SK-N-MC (cell line): ENCODE data around the gene AUTS2.

Experiments
- DNase-seq: peaks from one replicate; pipeline ENCODE4 v3.0.0-alpha.2; 2011; ENCODE audit warnings: low read depth, low spot score
- H3K27ac ChIP-seq: fragments of 200-600 bp; sonication (generic); 2 replicates; pipeline ENCODE4 v1.5.1; 2016; ENCODE audit warnings: mixed run types
- H3K36me3 ChIP-seq: fragments of 200-600 bp; sonication (generic); 2 replicates; pipeline ENCODE4 v1.6.1; 2017; ENCODE audit warnings: antibody characterized with exemption, low read length, mixed read lengths; ENCODE audit not compliant: insufficient read depth
- H3K4me3 ChIP-seq: fragments of 200-600 bp; sonication (generic); 2 replicates; pipeline ENCODE4 v1.5.1; 2016
- H3K9ac ChIP-seq: fragments of 200-600 bp; sonication (generic); 2 replicates; pipeline ENCODE4 v1.8.0; 2017; ENCODE audit warnings: mixed run types, mixed read lengths; ENCODE audit not compliant: insufficient read length
- H3K9me3 ChIP-seq: fragments of 200-600 bp; sonication (generic); 2 replicates; pipeline ENCODE4 v1.6.1; 2017; ENCODE audit warnings: low read depth, mild to moderate bottlenecking, antibody characterized with exemption, low read length, moderate library complexity, mixed read lengths
- EZH2 ChIP-seq: fragments of 200-600 bp; sonication (generic); IDR thresholded peaks from one replicate; pipeline ENCODE4 v1.6.1; 2017; ENCODE audit warnings: antibody characterized with exemption
- FOXP2 ChIP-seq: optimal IDR thresholded peaks from 2 replicates; pipeline ENCODE3; 2011; ENCODE audit warnings: mild to moderate bottlenecking, moderate library complexity; ENCODE audit not compliant: insufficient read depth; ENCODE audit errors: extremely low read length, control extremely low read depth
- POLR2AphosphoS5 ChIP-seq: IDR thresholded peaks from 2 replicates; pipeline ENCODE4 v1.6.1; 2012; ENCODE audit warnings: mild to moderate bottlenecking, low read depth, low read length, borderline replicate concordance

The AUTS2 gene

GRCh38 chr7:69624435-69625230 is 26.4 kb downstream of the AUTS2 start:
- no peaks in the 10 kb centered on the region for H3K9me3 ChIP-seq
- DNase-seq: no peak

DNA sequence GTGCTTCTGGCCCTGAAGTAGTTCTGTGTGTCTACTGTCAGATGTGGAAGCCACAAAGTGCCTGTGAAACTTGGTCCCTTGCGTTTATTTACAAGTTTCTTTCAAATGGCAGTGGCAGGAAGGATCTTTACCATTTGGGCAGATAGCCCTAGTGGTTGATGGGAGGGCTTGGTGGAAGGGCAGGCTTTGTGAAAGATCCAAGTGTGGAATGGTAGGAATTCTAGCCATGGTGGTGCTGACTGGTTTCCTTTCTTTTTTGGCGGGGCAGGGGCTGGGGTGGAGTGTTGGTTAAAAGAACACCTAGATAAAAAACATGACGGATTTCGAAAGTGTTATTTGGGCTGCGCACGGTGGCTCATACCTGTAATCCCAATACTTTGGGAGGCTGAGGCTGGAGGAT is 27.0 kb downstream of the AUTS2 start:
- Histone ChIP-seq H3K4me3 (no peak overlapping the region), H3K9me3 (no peaks in the 10 kb centered on the region), H3K36me3 (no peaks in the 10 kb centered on the region), H3K9ac (no peak overlapping the region), H3K27ac (no peak overlapping the region)
- TF ChIP-seq EZH2 (no peak), FOXP2 (no peak), POLR2AphosphoS5 (no peak)
- no peak for DNase-seq

More at GRCh38 chr7:69624435-69625230, 26.4 kb downstream of the AUTS2 start:
- H3K27ac ChIP-seq: no peak overlapping the region
- H3K36me3 ChIP-seq: no peaks in the 10 kb centered on the region
- H3K9ac ChIP-seq: no peak overlapping the region
- TF ChIP-seq EZH2 (no peak), POLR2AphosphoS5 (no peak), FOXP2 (no peak)
- no peak overlapping the region for H3K4me3 ChIP-seq

- Histone ChIP-seq H3K4me3 (no peak overlapping the region), H3K9ac (no peak overlapping the region), H3K27ac (no peak overlapping the region), H3K36me3 (no peaks in the 10 kb centered on the region), H3K9me3 (no peaks in the 10 kb centered on the region)
- no peak for DNase-seq
- TF ChIP-seq FOXP2 (no peak), POLR2AphosphoS5 (no peak), EZH2 (no peak)
Observed at GRCh38 chr7:69625798-69626197, 27.5 kb downstream of the AUTS2 start.

DNA sequence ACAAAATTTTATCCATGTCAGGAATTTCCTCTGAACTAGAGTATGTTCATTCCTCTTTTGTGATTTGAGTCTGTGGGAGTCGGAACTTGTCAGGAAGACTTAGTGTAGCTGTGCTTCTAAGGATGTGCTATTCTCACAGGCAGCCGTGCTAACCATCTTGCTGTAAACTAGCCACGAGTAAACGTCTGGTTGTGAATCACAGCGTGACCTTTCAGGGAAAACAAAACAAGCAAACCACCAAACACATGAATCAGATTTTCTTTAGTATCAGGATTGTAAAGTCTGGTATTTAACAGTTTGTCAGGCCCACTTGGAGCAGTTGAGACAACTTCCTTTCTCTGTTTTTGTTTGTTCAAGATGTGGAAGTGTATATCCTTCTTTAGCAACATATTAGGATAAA is 32.0 kb downstream of the AUTS2 start:
- TF ChIP-seq POLR2AphosphoS5 (no peak), EZH2 (no peak)
- Histone ChIP-seq H3K9ac (no peak overlapping the region), H3K27ac (no peak overlapping the region), H3K4me3 (no peak overlapping the region), H3K9me3 (no peaks in the 10 kb centered on the region), H3K36me3 (no peaks in the 10 kb centered on the region)
- no peak for DNase-seq

GRCh38 chr7:69631131-69631530 is 32.9 kb downstream of the AUTS2 start:
- TF ChIP-seq FOXP2: no peak
- TF ChIP-seq POLR2AphosphoS5: no peak
- no peak for TF ChIP-seq EZH2
- H3K9me3 ChIP-seq: no peaks in the 10 kb centered on the region
- H3K9ac ChIP-seq: no peak overlapping the region
- no peak for DNase-seq
- H3K36me3 ChIP-seq: no peaks in the 10 kb centered on the region
- H3K27ac ChIP-seq: no peak overlapping the region
- H3K4me3 ChIP-seq: no peak overlapping the region

DNA sequence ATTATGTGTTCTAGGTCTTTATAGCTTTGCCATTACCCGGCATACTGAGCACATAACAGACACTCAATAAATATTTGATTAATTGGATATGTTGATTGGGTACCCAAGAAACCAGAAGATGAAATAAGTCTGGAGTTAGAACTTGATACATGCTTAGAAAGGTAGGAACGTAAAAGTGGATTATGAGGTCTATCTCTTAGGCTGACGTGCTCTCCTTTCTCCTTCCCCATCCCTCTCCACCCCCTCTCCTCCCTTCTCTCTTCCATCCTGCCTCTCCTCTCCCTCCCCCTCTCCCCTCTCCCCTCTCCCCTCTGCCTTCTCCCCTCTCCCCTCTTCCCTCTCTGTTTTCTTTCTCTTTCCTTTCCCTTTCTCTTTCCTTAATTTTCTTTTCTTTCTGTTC is 34.0 kb downstream of the AUTS2 start:
- no peaks in the 10 kb centered on the region for H3K36me3 ChIP-seq
- no peak overlapping the region for H3K4me3 ChIP-seq
- H3K9me3 ChIP-seq: no peaks in the 10 kb centered on the region
- TF ChIP-seq FOXP2 (no peak), POLR2AphosphoS5 (no peak), EZH2 (no peak)
- H3K9ac ChIP-seq: no peak overlapping the region
- H3K27ac ChIP-seq: no peak overlapping the region
- DNase-seq: no peak

DNA sequence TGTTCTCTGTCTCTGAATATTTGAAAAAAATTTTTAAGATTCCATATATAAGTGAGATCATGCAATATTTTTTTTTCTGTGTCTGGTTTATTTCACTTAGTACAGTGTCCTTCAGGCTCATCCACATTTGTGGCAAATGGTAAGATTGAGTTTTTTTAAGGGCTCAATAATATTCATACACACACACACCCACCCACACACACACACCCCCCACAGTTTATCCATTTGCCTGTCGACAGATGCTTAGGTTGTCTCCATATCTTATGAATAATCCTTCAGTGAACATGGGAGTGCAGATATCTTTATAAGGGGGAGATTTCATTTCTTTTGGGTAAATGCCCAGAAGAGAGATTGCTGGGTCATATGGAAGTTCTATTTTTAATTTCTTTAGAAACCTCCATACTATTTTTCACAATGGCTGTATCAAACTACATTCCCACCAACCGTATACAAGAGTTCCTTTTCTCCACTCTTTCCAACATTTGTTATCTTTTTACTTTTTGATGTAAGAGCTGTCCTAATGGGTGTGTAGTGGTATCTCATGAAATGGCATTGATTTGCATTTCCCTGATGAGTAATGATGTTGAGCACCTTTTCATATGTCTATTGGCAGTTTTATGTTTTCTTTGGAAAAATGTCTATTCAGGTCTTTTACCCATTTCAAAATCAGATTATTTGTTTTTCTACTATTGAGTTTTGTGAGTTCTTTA is 35.0 kb downstream of the AUTS2 start:
- Histone ChIP-seq H3K9ac (no peak overlapping the region), H3K9me3 (no peaks in the 10 kb centered on the region), H3K4me3 (no peak overlapping the region), H3K27ac (peak overlapping the region; percentile 63; the same call in 1 of the 2 replicates), H3K36me3 (no peaks in the 10 kb centered on the region)
- no peak for DNase-seq
- no peak for TF ChIP-seq EZH2
- TF ChIP-seq FOXP2: no peak
- no peak for TF ChIP-seq POLR2AphosphoS5

GRCh38 chr7:69635555-69636185 is 37.4 kb downstream of the AUTS2 start:
- TF ChIP-seq POLR2AphosphoS5 (no peak), EZH2 (no peak), FOXP2 (no peak)
- DNase-seq: no peak
- Histone ChIP-seq H3K4me3 (no peak overlapping the region), H3K27ac (no peak overlapping the region), H3K36me3 (no peaks in the 10 kb centered on the region), H3K9me3 (no peaks in the 10 kb centered on the region), H3K9ac (no peak overlapping the region)

- DNase-seq: no peak
- Histone ChIP-seq H3K36me3 (no peaks in the 10 kb centered on the region), H3K27ac (no peak overlapping the region), H3K9me3 (no peaks in the 10 kb centered on the region), H3K9ac (no peak overlapping the region), H3K4me3 (no peak overlapping the region)
- TF ChIP-seq EZH2 (no peak), POLR2AphosphoS5 (no peak), FOXP2 (no peak)
Observed at GRCh38 chr7:69638674-69639073, 40.4 kb downstream of the AUTS2 start.
